Breast epithelium (tissue), 4 donors: ENCODE data around the gene ATP6V1C2. TPM values are rescaled to one million over a fixed set of nuclear protein-coding genes. Genes with fewer than 3 reads are reported as not detected.
"Not testable (repeated sequence)": the region's sequence is repeated elsewhere in the genome, so short reads cannot be mapped to it uniquely, and the experiment has no call there.

Experiments
- DNase-seq, 2 donors: peaks; one replicate each; pipeline ENCODE4 v3.0.0-alpha.2; 2019; ENCODE audit warnings: low spot score in 2 of 2
- H3K27ac ChIP-seq, 2 donors: fragments of 200-600 bp; sonication (generic) in 1 of 2; one replicate each; pipeline ENCODE4 v1.5.1; 2016 to 2019; ENCODE audit warnings: mild to moderate bottlenecking in 1 of 2
- H3K27me3 ChIP-seq, 2 donors: fragments of 200-600 bp; sonication (generic) in 1 of 2; one replicate each; pipeline versions ENCODE4 v1.5.1 to v1.6.0; 2017 to 2019; ENCODE audit warnings: control low read depth in 1 of 2, mild to moderate bottlenecking in 1 of 2
- H3K36me3 ChIP-seq: fragments of 200-600 bp; one replicate; pipeline ENCODE4 v1.5.1; 2019
- H3K4me1 ChIP-seq, 2 donors: fragments of 200-600 bp; sonication (generic); one replicate each; pipeline ENCODE4 v1.5.1; 2016 to 2019; ENCODE audit warnings: control low read depth in 1 of 2
- H3K4me3 ChIP-seq, 3 donors: fragments of 200-600 bp; sonication (generic); 1 replicate in 2 of 3; 2 replicates in 1 of 3; pipeline ENCODE4 v1.5.1; 2016 to 2019; ENCODE audit warnings: mild to moderate bottlenecking in 3 of 3, moderate library complexity in 2 of 3
- H3K9me3 ChIP-seq, 2 donors: fragments of 200-600 bp; sonication (generic) in 1 of 2; one replicate each; pipeline ENCODE4 v1.5.1; 2016 to 2019; ENCODE audit warnings: control low read depth in 1 of 2
- CTCF ChIP-seq, 3 donors: fragments of 450-650 bp; IDR thresholded peaks; one replicate each; pipeline ENCODE4 v1.5.1; 2016 to 2017; ENCODE audit warnings: antibody characterized with exemption in 3 of 3, mild to moderate bottlenecking in 3 of 3, moderate library complexity in 3 of 3
- POLR2A ChIP-seq: fragments of 450-650 bp; IDR thresholded peaks from one replicate; pipeline ENCODE4 v1.6.1; 2016; ENCODE audit warnings: antibody characterized with exemption, mild to moderate bottlenecking, moderate library complexity
- POLR2AphosphoS5 ChIP-seq, 3 donors: sonication (generic); formaldehyde crosslinking; IDR thresholded peaks; one replicate each; pipeline ENCODE4 v1.6.1; 2017; ENCODE audit warnings: antibody characterized with exemption in 3 of 3
- intact Hi-C: fragments of 100-400 bp; cut with DNase I; formaldehyde crosslinking; loops from one replicate; pipeline ENCODE4 v1.15.1; 2023; ENCODE audit warnings: low total_unique reads
- total RNA-seq, 3 donors: library from RNA; depleted of rRNA; stranded (reverse); fragments of >200 nt; gene quantifications; one replicate each; pipeline ENCODE4 v1.1.0, GENCODE V29; 2016

Gene ATP6V1C2
- total RNA-seq, 3 donors from 2014 or later: 0.16 to 18.7 (median 0.66) TPM

GRCh38 chr2:10779776-10780490 lies 58.5 kb downstream of the ATP6V1C2 start:
- no peak overlapping the region for H3K4me3 ChIP-seq
- intact Hi-C loops: no loop called here
- no peak overlapping the region for H3K27ac ChIP-seq
- no peaks in the 10 kb centered on the region for H3K27me3 ChIP-seq
- H3K36me3 ChIP-seq: no peaks in the 10 kb centered on the region
- no peaks in the 10 kb centered on the region for H3K4me1 ChIP-seq
- no peak for TF ChIP-seq POLR2A
- DNase-seq: no peak
- H3K9me3 ChIP-seq: no peaks in the 10 kb centered on the region

DNA sequence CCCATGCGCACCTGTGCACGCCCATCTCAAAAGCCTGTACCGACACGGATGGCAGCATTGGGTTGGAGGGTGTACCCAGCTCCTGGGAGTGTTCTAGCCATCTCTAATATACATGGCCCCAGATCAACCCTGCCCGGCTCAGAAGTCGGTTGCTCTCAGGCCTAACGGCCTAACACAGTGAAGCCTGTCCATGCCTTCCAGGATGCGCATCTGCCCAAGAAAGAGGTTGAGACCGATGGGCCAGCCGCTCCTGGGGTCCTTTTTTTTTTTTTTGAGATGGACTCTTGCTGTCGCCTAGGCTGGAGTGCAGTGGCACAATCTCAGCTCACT lies 59.0 kb downstream of the ATP6V1C2 start:
- H3K4me3 ChIP-seq: no peak overlapping the region
- no peaks in the 10 kb centered on the region for H3K9me3 ChIP-seq
- intact Hi-C loops: no loop called here
- H3K27ac ChIP-seq: no peak overlapping the region
- no peaks in the 10 kb centered on the region for H3K27me3 ChIP-seq
- H3K4me1 ChIP-seq: no peaks in the 10 kb centered on the region
- TF ChIP-seq POLR2AphosphoS5 (IDR thresholded peaks at IDR 0.05) (no peak), POLR2A (no peak), CTCF (IDR thresholded peaks at IDR 0.05) (no peak)
- no peaks in the 10 kb centered on the region for H3K36me3 ChIP-seq
- no peak for DNase-seq

GRCh38 chr2:10780821-10781220 lies 59.4 kb downstream of the ATP6V1C2 start:
- H3K4me1 ChIP-seq, H3K27me3 ChIP-seq, H3K27ac ChIP-seq, H3K36me3 ChIP-seq, intact Hi-C loops, DNase-seq, H3K9me3 ChIP-seq, H3K4me3 ChIP-seq: not testable (repeated sequence)

- TF ChIP-seq POLR2A (no peak), POLR2AphosphoS5 (IDR thresholded peaks at IDR 0.05) (no peak), CTCF (IDR thresholded peaks at IDR 0.05) (no peak)
- H3K4me1 ChIP-seq: no peaks in the 10 kb centered on the region
- peaks cover 1% of the 10 kb centered on the region for H3K36me3 ChIP-seq
- H3K4me3 ChIP-seq: no peak overlapping the region
- intact Hi-C loops: no loop called here
- H3K27ac ChIP-seq: no peak overlapping the region
- DNase-seq: no peak
- no peaks in the 10 kb centered on the region for H3K9me3 ChIP-seq
- H3K27me3 ChIP-seq: no peaks in the 10 kb centered on the region
Observed at GRCh38 chr2:10781746-10782145, 60.3 kb downstream of the ATP6V1C2 start.

GRCh38 chr2:10783421-10783820 lies 62.0 kb downstream of the ATP6V1C2 start:
- no peak for TF ChIP-seq CTCF (IDR thresholded peaks at IDR 0.05)
- no peak for TF ChIP-seq POLR2AphosphoS5 (IDR thresholded peaks at IDR 0.05)
- no peak for TF ChIP-seq POLR2A
- peaks cover 8% of the 10 kb centered on the region for H3K36me3 ChIP-seq

GRCh38 chr2:10784719-10785118 lies 63.3 kb downstream of the ATP6V1C2 start:
- no peak for TF ChIP-seq POLR2AphosphoS5 (IDR thresholded peaks at IDR 0.05)
- no peak for TF ChIP-seq POLR2A
- Histone ChIP-seq H3K36me3 (peaks cover 15% of the 10 kb centered on the region), H3K27ac (no peak overlapping the region), H3K27me3 (no peaks in the 10 kb centered on the region), H3K4me1 (no peaks in the 10 kb centered on the region), H3K4me3 (no peak overlapping the region), H3K9me3 (no peaks in the 10 kb centered on the region)
- intact Hi-C loops: no loop called here
- DNase-seq: peak in 1 of 2 donors; percentile 13

More at GRCh38 chr2:10783421-10783820, 62.0 kb downstream of the ATP6V1C2 start:
- Histone ChIP-seq H3K27me3 (no peaks in the 10 kb centered on the region), H3K27ac (no peak overlapping the region), H3K4me3 (no peak overlapping the region), H3K9me3 (no peaks in the 10 kb centered on the region), H3K4me1 (no peaks in the 10 kb centered on the region)
- intact Hi-C loops: no loop called here
- no peak for DNase-seq
